Fibroblast of lung (primary cell): ENCODE data around the gene SLC1A1. TPM values are rescaled to one million over a fixed set of nuclear protein-coding genes. Genes with fewer than 3 reads are reported as not detected.

Source experiments
- DNase-seq, 2 donors: peaks; one replicate each; pipeline versions ENCODE4 v3.0.0 to v3.0.0-alpha.2; 2010; ENCODE audit warnings: low read depth in 2 of 2
- H2AFZ ChIP-seq: 2 replicates; pipeline ENCODE4 v1.5.1; 2012; ENCODE audit warnings: low read length, control low read depth, inconsistent platforms
- H3K27ac ChIP-seq: 2 replicates; pipeline ENCODE4 v1.5.1; 2011; ENCODE audit warnings: low read length, control low read depth; ENCODE audit not compliant: insufficient read depth
- H3K27me3 ChIP-seq: 2 replicates; pipeline ENCODE4 v1.5.1; 2011; ENCODE audit warnings: mild to moderate bottlenecking, low read length; ENCODE audit not compliant: control insufficient read depth, insufficient read depth
- H3K36me3 ChIP-seq: 2 replicates; pipeline ENCODE4 v1.5.1; 2011; ENCODE audit warnings: low read length; ENCODE audit not compliant: control insufficient read depth, insufficient read depth
- H3K4me1 ChIP-seq: 2 replicates; pipeline ENCODE4 v1.5.1; 2011; ENCODE audit warnings: low read length; ENCODE audit not compliant: control insufficient read depth, insufficient read depth; ENCODE audit errors: extremely low read depth
- H3K4me2 ChIP-seq: 2 replicates; pipeline ENCODE4 v1.5.1; 2011; ENCODE audit warnings: low read length, control low read depth; ENCODE audit not compliant: insufficient read depth; ENCODE audit errors: extremely low read depth
- H3K4me3 ChIP-seq, 4 experiments: fragments of 200-600 bp in 1 of 4; sonication (generic) in 1 of 4; replicated peaks in 1 of 4; 2 replicates each; pipeline ENCODE4 v1.5.1; 2011 to 2016; ENCODE audit warnings: low read length in 4 of 4, low read depth in 3 of 4, mild to moderate bottlenecking in 3 of 4, control low read depth in 2 of 4, inconsistent platforms in 1 of 4, mixed read lengths in 1 of 4; ENCODE audit not compliant: insufficient read depth in 1 of 4; ENCODE audit errors: control extremely low read depth in 1 of 4
- H3K79me2 ChIP-seq: 2 replicates; pipeline ENCODE4 v1.5.1; 2012; ENCODE audit warnings: mild to moderate bottlenecking, low read length, inconsistent platforms; ENCODE audit not compliant: control insufficient read depth, insufficient read depth
- H3K9ac ChIP-seq: 2 replicates; pipeline ENCODE4 v1.5.1; 2011; ENCODE audit warnings: mild to moderate bottlenecking, low read length, control low read depth; ENCODE audit not compliant: insufficient read depth
- H3K9me3 ChIP-seq: 2 replicates; pipeline ENCODE4 v1.5.1; 2012; ENCODE audit warnings: low read depth, low read length; ENCODE audit not compliant: control insufficient read depth, insufficient read depth
- H4K20me1 ChIP-seq: 2 replicates; pipeline ENCODE4 v1.5.1; 2011; ENCODE audit warnings: low read length; ENCODE audit not compliant: control insufficient read depth, insufficient read depth; ENCODE audit errors: extremely low read depth
- CTCF ChIP-seq, 2 donors: IDR thresholded peaks in 1 of 2; conservative IDR thresholded peaks in 1 of 2; 1 replicate in 1 of 2; 2 replicates in 1 of 2; pipeline ENCODE4 v1.5.1; 2011 to 2012; ENCODE audit warnings: low read length in 2 of 2, control low read depth in 1 of 2, inconsistent platforms in 1 of 2, low read depth in 1 of 2, mild to moderate bottlenecking in 1 of 2
- EZH2 ChIP-seq: IDR thresholded peaks from 2 replicates; pipeline ENCODE4 v1.5.1; 2012; ENCODE audit warnings: low read length, control low read depth, mild to moderate bottlenecking; ENCODE audit errors: missing control alignments
- polyA plus RNA-seq, 2 donors: library from polyadenylated mRNA; depleted of rRNA in 1 of 2; stranded (reverse) in 1 of 2; unstranded in 1 of 2; fragments of >200 nt; gene quantifications; 2 replicates each; pipeline ENCODE4 v1.2.1, GENCODE V29; 2011 to 2012; ENCODE audit warnings: missing spikeins in 1 of 2
- total RNA-seq: library from RNA; depleted of rRNA; stranded (reverse); fragments of >200 nt; gene quantifications from 2 replicates; pipeline ENCODE4 v1.2.1, GENCODE V29; 2014

SLC1A1 gene
- total and polyA plus RNA-seq, 2 donors (not counting 1 experiment from before 2014, with no cell fraction given): 4.5 to 64.1 TPM

GRCh38 chr9:4494332-4494731 is 4.1 kb downstream of the SLC1A1 start:
- Histone ChIP-seq H3K36me3 (no peaks in the 10 kb centered on the region), H3K9me3 (no peaks in the 10 kb centered on the region), H3K79me2 (no peaks in the 10 kb centered on the region), H3K27ac (no peak overlapping the region), H3K4me3 (no peak overlapping the region), H2AFZ (no peak overlapping the region), H4K20me1 (no peaks in the 10 kb centered on the region), H3K4me1 (no peaks in the 10 kb centered on the region), H3K27me3 (no peaks in the 10 kb centered on the region), H3K4me2 (no peak overlapping the region), H3K9ac (no peak overlapping the region)
- no peak for DNase-seq
- TF ChIP-seq EZH2 (no peak), CTCF (conservative IDR thresholded peaks at IDR 0.05 in 1 of 2, IDR thresholded peaks at IDR 0.05 in 1 of 2; ENCODE audit: low read depth in 1 of 2, low read length in 2 of 2) (no peak)

GRCh38 chr9:4494806-4495205 is 4.5 kb downstream of the SLC1A1 start:
- Histone ChIP-seq H3K4me2 (no peak overlapping the region), H3K79me2 (no peaks in the 10 kb centered on the region), H3K9ac (no peak overlapping the region), H3K27ac (no peak overlapping the region), H2AFZ (no peak overlapping the region), H3K36me3 (no peaks in the 10 kb centered on the region), H4K20me1 (no peaks in the 10 kb centered on the region), H3K4me1 (no peaks in the 10 kb centered on the region), H3K27me3 (no peaks in the 10 kb centered on the region), H3K4me3 (no peak overlapping the region), H3K9me3 (no peaks in the 10 kb centered on the region)
- no peak for DNase-seq
- TF ChIP-seq CTCF (conservative IDR thresholded peaks at IDR 0.05 in 1 of 2, IDR thresholded peaks at IDR 0.05 in 1 of 2; ENCODE audit: low read depth in 1 of 2, low read length in 2 of 2) (no peak), EZH2 (no peak)

- no peak overlapping the region for H2AFZ ChIP-seq
- no peaks in the 10 kb centered on the region for H3K27me3 ChIP-seq
- H3K79me2 ChIP-seq: no peaks in the 10 kb centered on the region
- DNase-seq: no peak
- no peak overlapping the region for H3K27ac ChIP-seq
- no peaks in the 10 kb centered on the region for H3K9me3 ChIP-seq
- H3K9ac ChIP-seq: no peak overlapping the region
- no peaks in the 10 kb centered on the region for H4K20me1 ChIP-seq
- H3K4me2 ChIP-seq: no peak overlapping the region
- no peaks in the 10 kb centered on the region for H3K4me1 ChIP-seq
- TF ChIP-seq CTCF (conservative IDR thresholded peaks at IDR 0.05 in 1 of 2, IDR thresholded peaks at IDR 0.05 in 1 of 2; ENCODE audit: low read depth in 1 of 2, low read length in 2 of 2) (no peak), EZH2 (no peak)
- H3K36me3 ChIP-seq: no peaks in the 10 kb centered on the region
- no peak overlapping the region for H3K4me3 ChIP-seq
Measured at GRCh38 chr9:4495537-4495936, 5.3 kb downstream of the SLC1A1 start.
